HEK293T (cell line): Measurements from ENCODE around the gene RNF220.

Experiments used
- CTCF ChIA-PET: fragments of 350-600 bp; formaldehyde crosslinking; extraction: SDS; loops from one replicate; lab custom pipeline; 2021; ENCODE audit warnings: antibody characterized with exemption, inconsistent platforms; lab: Yijun Ruan, JAX
- POLR2A ChIA-PET: fragments of 350-600 bp; formaldehyde crosslinking; extraction: SDS; loops from one replicate; lab custom pipeline; 2020; ENCODE audit warnings: antibody characterized with exemption, inconsistent platforms; lab: Yijun Ruan, JAX
- DNase-seq: peaks from one replicate; pipeline ENCODE4 v3.0.0; 2012; ENCODE audit warnings: mixed read lengths; ENCODE audit errors: extremely low spot score
- ARNT ChIP-seq: fragments of 450-650 bp; IDR thresholded peaks from 2 replicates; pipeline ENCODE4 v1.6.1; 2017; ENCODE audit warnings: mild to moderate bottlenecking
- BHLHE40 ChIP-seq: fragments of 450-650 bp; IDR thresholded peaks from 2 replicates; pipeline ENCODE4 v1.6.1; 2016; ENCODE audit warnings: mild to moderate bottlenecking, moderate library complexity, borderline replicate concordance
- CTBP1 ChIP-seq: fragments of 450-650 bp; IDR thresholded peaks from 2 replicates; pipeline ENCODE4 v1.6.1; 2016; ENCODE audit warnings: borderline replicate concordance
- ELF4 ChIP-seq: fragments of 450-650 bp; IDR thresholded peaks from 2 replicates; pipeline ENCODE4 v1.6.1; 2017; ENCODE audit warnings: antibody characterized with exemption
- FOXA1 ChIP-seq: fragments of 450-650 bp; IDR thresholded peaks from 2 replicates; pipeline ENCODE4 v1.6.1; 2016; ENCODE audit warnings: mild to moderate bottlenecking
- FOXK2 ChIP-seq: fragments of 450-650 bp; IDR thresholded peaks from 2 replicates; pipeline ENCODE4 v1.6.1; 2016; ENCODE audit warnings: mild to moderate bottlenecking
- FOXM1 ChIP-seq: fragments of 450-650 bp; IDR thresholded peaks from 2 replicates; pipeline ENCODE4 v1.6.1; 2017; ENCODE audit warnings: mild to moderate bottlenecking, borderline replicate concordance
- HDGF ChIP-seq: fragments of 450-650 bp; IDR thresholded peaks from 2 replicates; pipeline ENCODE4 v1.6.1; 2017; ENCODE audit warnings: antibody characterized with exemption, borderline replicate concordance
- L3MBTL2 ChIP-seq: fragments of 450-650 bp; conservative IDR thresholded peaks from 2 replicates; pipeline ENCODE4 v1.6.1; 2016; ENCODE audit warnings: mild to moderate bottlenecking
- LEF1 ChIP-seq: fragments of 450-650 bp; IDR thresholded peaks from 2 replicates; pipeline ENCODE4 v1.6.1; 2017; ENCODE audit warnings: mild to moderate bottlenecking, borderline replicate concordance
- NFRKB ChIP-seq: fragments of 450-650 bp; IDR thresholded peaks from 2 replicates; pipeline ENCODE4 v1.6.1; 2016; ENCODE audit warnings: mild to moderate bottlenecking, moderate library complexity
- SP1 ChIP-seq: fragments of 450-650 bp; IDR thresholded peaks from 2 replicates; pipeline ENCODE4 v1.6.1; 2017
- SUZ12 ChIP-seq: fragments of 450-650 bp; IDR thresholded peaks from 2 replicates; pipeline ENCODE4 v1.6.1; 2016; ENCODE audit warnings: mild to moderate bottlenecking
- TARDBP ChIP-seq: fragments of 450-650 bp; IDR thresholded peaks from 2 replicates; pipeline ENCODE4 v1.6.1; 2016
- ZNF384 ChIP-seq: fragments of 450-650 bp; IDR thresholded peaks from 2 replicates; pipeline ENCODE4 v1.6.1; 2016
- TF ChIP-seq, protein P1 (sequence below): fragments of 450-650 bp; IDR thresholded peaks from 2 replicates; pipeline ENCODE4 v1.6.1; 2016

Gene RNF220

DNA sequence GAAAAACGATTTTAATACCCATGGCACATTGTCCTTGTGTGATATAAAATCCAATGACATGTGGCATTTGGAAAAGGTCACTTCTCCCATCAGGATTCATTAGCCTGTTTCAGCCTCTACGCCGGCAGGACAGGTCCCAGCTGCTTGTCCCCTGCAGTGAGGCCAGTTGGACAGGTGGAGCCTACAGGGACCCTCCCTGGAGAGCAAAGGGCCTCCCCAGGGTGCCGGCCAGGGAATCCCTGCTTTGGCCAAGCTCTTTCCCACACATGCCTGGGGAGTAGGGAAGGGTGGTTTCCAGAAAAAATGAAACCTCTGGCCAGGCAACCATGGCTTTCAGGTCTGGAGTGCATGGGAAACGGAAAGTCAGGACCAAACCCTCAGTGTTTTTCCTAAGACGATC is 176.2 kb downstream of the RNF220 start:
- TF ChIP-seq SUZ12 (no peak), LEF1 (no peak), BHLHE40 (no peak), HDGF (no peak), FOXM1 (no peak), CTBP1 (no peak), ZNF384 (no peak), NFRKB (no peak), ARNT (no peak), L3MBTL2 (no peak), SP1 (no peak), FOXK2 (no peak), ELF4 (no peak), TARDBP (no peak), FOXA1 (no peak)
- TF ChIP-seq, protein P1, sequence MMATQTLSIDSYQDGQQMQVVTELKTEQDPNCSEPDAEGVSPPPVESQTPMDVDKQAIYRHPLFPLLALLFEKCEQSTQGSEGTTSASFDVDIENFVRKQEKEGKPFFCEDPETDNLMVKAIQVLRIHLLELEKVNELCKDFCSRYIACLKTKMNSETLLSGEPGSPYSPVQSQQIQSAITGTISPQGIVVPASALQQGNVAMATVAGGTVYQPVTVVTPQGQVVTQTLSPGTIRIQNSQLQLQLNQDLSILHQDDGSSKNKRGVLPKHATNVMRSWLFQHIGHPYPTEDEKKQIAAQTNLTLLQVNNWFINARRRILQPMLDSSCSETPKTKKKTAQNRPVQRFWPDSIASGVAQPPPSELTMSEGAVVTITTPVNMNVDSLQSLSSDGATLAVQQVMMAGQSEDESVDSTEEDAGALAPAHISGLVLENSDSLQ, result no peak
- ChIA-PET CTCF (interaction anchor here (3.0 to 4.6 kb wide), 2 partner anchors 9 to 14 kb away, joined by 11 to 23 read pairs; no protein-coding TSS in a partner anchor), POLR2A (no interaction called here)
- DNase-seq, result no peak

DNA sequence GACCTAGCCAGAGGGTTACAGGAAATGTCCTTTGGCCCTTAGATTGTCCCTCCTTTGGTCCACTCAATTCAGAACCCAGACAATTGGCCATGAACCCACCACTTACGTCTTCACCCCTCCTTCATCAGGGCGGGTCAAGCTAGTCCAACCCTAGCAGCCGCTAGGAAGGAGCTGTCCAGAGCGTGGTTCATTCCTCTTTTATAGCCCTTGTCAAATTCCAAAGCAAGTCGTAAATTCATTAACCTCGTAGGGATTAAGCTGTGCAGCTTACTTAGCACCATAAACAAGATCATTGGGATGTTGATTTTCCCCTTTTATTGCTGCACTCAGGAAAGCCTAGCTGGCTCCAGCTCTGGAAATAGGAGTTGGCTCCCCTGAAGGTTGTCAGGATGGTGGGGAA is 179.1 kb downstream of the RNF220 start:
- no peak for TF ChIP-seq NFRKB
- POLR2A ChIA-PET, result interaction anchor here (0.9 kb wide), 1 partner anchor 69 kb away, joined by 3 read pairs; no protein-coding TSS in a partner anchor
- DNase-seq, result peak; percentile 24
- CTCF ChIA-PET, result interaction anchor here (1.0 to 4.6 kb wide), 3 partner anchors 11 to 14 kb away, joined by 4 to 23 read pairs (median 9); no protein-coding TSS in a partner anchor

DNA sequence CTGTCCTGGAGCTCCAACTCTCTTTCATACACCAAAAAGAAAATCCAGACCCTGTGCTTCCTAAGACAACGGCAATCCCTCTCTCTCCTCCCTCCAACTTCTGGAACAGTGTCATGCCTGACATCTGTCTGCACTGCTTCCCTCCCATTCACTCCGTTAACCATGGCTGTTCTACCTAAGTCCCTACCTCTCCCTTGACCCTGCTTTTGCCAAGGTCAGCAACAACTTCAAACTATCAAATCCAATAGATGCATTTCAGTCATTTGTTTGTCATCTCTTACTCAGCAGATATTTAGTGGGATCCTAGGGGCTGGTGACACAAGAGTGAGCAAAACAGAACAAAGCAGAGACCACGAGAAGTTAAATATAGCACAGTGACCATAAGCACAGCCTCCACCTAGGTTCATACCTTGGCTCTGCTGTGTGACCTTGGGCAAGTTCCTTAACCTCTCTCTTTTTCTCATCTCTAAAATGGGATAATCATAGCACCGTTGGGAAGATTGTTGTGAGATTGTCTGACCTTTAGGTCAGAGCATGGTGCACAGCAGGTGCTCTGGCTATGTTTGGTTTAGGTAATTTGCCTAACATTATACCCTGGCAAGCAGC is 180.4 kb downstream of the RNF220 start:
- no peak for TF ChIP-seq FOXK2
- TF ChIP-seq SP1, result no peak
- TF ChIP-seq BHLHE40, result no peak
- TF ChIP-seq, protein P1, result no peak
- TF ChIP-seq ELF4, result no peak
- TF ChIP-seq FOXA1, result no peak
- TF ChIP-seq SUZ12, result no peak
- TF ChIP-seq ZNF384, result no peak
- no peak for TF ChIP-seq NFRKB
- TF ChIP-seq LEF1, result no peak
- no peak for TF ChIP-seq HDGF
- TF ChIP-seq CTBP1, result no peak
- no peak for TF ChIP-seq L3MBTL2
- no peak for TF ChIP-seq ARNT
- POLR2A ChIA-PET, result no interaction called here
- DNase-seq, result no peak
- CTCF ChIA-PET, result no interaction called here

DNA sequence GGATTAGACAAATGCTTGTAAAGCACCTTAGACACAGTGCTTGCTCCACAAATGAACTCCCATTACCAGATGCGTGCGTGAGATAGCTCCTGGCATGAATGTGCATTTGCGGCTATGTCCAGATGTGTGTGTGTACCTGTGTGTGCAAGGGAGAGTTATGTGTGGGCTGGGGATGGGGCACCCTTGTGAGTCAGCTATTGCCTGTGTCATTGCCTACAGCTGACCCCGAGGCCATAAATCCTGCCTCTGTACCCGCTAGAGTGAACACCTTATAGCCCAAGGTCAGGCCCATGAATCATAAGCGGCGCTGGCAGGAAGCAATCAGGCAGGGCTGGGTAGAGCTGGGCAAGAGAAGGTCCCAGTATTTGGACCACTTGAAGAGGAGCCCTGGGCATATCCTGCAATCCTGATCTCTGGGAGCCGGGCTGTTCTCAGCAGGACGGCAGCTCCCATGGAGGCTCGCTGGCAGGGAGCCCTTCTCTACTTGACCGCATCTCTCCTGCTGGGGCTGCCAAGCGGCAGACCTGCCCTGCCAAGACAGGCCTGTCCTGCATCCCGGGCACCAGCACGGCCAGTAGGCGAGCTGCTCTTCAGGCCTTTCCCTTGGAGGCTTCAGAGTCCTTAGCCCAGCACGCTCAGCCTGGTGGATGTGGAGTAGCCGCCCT is 182.9 kb downstream of the RNF220 start:
- ChIA-PET POLR2A (no interaction called here), CTCF (interaction anchor here (0.5 to 2.2 kb wide), 5 partner anchors 16 to 210 kb away, joined by 3 to 6 read pairs (median 4); no protein-coding TSS in a partner anchor)
- TF ChIP-seq, protein P1, result peak; percentile 64
- TF ChIP-seq ARNT, result no peak
- TF ChIP-seq HDGF, result no peak
- no peak for TF ChIP-seq BHLHE40
- no peak for DNase-seq

DNA sequence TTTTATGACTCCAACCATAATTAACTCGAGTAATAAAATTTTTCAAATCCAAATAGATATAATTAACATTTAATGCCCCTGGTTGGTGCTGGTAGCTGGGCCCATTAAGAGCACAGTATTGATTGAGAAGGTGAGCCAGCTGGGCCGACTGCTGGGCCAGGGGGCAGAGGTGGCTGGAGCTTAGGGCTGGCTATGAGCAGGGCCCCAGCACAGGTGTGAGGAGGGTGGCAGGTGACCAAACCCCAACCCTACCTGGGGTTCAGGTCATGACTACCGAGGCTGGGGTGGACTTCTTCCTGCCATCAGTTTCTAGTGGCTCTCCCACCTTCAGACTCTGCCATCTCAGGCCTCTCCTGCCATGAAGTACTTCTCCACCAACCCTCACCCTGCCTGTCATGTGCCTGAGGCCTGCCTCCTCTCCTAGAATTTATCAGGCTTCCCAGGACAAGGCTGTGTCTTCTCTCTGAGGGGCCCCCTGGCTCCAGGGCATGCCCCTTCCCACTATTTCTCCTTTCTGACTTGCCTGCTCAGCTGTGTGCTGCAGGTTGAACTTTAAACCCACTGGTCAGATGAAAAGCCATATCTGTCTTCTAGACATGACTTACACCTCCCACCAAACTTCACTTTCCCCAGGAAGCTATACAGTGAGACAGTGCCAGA is 183.6 kb downstream of the RNF220 start:
- POLR2A ChIA-PET, result no interaction called here
- no peak for DNase-seq
- TF ChIP-seq NFRKB, result no peak
- TF ChIP-seq ZNF384, result no peak
- CTCF ChIA-PET, result interaction anchor here (0.6 to 2.2 kb wide), 3 partner anchors 17 to 211 kb away, joined by 3 to 6 read pairs (median 3); no protein-coding TSS in a partner anchor

DNA sequence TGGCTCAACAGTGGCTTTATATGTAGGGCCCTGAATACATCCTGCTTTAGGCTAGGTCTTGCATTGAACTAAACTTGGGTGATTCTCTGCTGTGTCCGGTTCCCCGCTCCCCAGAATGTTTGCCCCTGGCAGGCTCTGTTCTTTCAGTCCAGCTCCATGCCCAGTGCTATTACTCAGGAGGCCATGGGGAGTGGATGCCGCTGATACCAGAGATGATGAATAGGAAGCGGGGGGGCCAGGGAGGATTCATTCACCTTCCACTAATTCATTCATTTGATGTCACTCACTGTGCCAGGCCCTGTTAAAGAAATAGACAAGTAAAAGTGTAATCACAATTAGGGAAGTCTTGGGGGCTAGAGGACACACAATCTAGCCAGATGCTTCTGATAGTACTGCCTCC is 185.4 kb downstream of the RNF220 start:
- POLR2A ChIA-PET, result no interaction called here
- CTCF ChIA-PET, result interaction anchor here (1.1 kb wide), 1 partner anchor 19 kb away, joined by 5 read pairs; no protein-coding TSS in a partner anchor
- TF ChIP-seq LEF1 (no peak), ELF4 (no peak), SP1 (no peak), HDGF (no peak), CTBP1 (no peak), FOXK2 (no peak), L3MBTL2 (no peak), SUZ12 (no peak), ZNF384 (no peak)
- TF ChIP-seq, protein P1, result no peak
- no peak for DNase-seq
